Hematopoietic multipotent progenitor cell treated with erythropoietin and hydrocortisone succinate and interleukin-3 and kit ligand, for 8 days (in vitro differentiated cells): ENCODE data around the gene ASNSD1.

Source experiments
- DNase-seq: peaks from one replicate; pipeline ENCODE4 v3.0.0-alpha.2; 2015

Gene ASNSD1

GRCh38 chr2:189661148-189661956 is at the start of gene ASNSD1:
ASNSD1 (plus strand) TSS chr2:189661459; CDS start chr2:189666133, 4,674 bp downstream.
- peak; percentile 100 for DNase-seq

GRCh38 chr2:189613077-189613636 is 48.1 kb upstream of the ASNSD1 start:
- peak; percentile 92 for DNase-seq

GRCh38 chr2:189613650-189614420 is 47.4 kb upstream of the ASNSD1 start:
- DNase-seq = peak; percentile 68

GRCh38 chr2:189614585-189614984 is 46.7 kb upstream of the ASNSD1 start:
- DNase-seq = no peak

GRCh38 chr2:189618197-189618596 is 43.1 kb upstream of the ASNSD1 start:
- no peak for DNase-seq

DNA sequence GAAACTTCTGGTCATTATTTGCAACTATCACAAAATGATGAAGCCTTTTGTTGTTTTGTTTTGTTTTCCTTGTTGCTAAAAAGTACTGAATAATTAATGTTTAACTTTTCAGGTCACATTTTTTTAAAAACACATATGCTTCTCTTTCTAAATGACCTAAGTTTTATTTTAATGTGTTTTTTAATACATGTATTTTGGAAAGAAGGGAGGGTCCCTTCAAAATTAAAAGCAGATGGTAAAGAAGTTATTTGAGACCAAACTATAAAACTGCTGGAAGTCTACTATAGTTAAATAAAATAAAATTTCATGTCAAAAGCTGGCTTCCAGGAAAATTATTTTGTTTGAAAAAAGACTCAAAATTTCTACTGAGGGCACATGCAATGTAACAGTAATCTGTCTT is 39.5 kb upstream of the ASNSD1 start:
- no peak for DNase-seq

- DNase-seq = no peak
These were observed 38.2 kb upstream of the ASNSD1 start for GRCh38 chr2:189623049-189623448.

GRCh38 chr2:189624648-189625355 is 36.5 kb upstream of the ASNSD1 start:
- DNase-seq = no peak

- no peak for DNase-seq
These were observed 35.6 kb upstream of the ASNSD1 start for GRCh38 chr2:189625636-189626035.

DNA sequence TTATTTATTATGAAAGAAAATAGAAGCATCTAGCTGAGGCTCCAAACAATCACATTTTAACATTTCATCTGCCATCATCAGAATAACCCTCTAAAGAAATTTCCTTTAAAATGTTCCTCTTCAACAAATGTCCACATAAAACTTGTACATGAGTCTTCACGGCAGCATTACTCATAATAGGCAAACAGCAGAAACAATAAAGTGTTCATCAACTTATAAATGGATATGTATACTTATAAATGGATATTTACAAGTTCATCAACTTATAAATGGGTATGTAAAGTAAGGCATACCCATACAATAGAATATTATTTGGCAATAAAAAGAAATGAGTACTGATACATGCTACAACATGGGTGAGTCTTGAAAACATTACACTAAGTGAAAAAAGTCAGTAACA is 33.5 kb upstream of the ASNSD1 start:
- DNase-seq = no peak

- DNase-seq = peak; percentile 64
These were observed 32.3 kb upstream of the ASNSD1 start for GRCh38 chr2:189628817-189629530.

DNA sequence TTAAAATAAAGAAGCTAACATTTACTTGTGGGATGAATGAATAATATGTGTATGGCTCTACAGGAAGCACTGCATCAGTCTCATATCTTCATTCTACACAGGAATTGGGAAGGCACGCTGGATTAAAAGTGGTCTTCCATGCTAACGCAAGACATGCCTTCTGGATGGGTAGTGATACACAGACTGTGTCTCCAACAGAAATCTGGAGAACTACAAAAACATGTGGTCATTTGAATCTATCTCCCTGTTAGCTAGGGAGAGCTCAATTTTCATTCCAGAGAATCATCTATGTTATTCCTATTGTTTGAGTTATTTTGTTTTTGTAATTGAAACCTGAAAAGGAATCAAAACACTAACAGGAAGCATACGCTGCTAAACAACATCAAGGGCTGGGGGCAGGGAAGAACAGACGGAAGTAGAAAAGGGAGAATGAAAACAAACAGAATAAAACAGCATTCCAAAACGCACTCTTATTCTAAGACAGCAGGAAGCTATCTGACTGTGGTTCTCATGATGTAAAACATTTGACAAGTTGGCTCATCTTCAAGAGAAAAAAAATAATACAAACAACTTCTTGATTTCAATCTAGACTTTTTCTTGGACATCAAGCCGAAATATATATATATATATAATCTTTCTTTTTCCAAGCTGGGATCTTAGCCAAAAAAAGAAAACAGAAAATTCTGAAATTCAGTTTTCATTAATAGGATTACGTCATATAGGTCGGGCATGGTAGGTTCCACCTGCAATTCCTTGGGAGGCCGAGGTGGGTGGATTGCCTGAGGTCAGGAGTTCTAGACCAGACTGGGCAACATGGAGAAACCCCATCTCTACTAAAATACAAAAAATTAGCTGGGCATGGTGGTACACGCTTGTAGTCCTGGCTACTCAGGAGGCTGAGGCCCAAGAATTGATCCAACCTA is 31.5 kb upstream of the ASNSD1 start:
- DNase-seq = no peak

DNA sequence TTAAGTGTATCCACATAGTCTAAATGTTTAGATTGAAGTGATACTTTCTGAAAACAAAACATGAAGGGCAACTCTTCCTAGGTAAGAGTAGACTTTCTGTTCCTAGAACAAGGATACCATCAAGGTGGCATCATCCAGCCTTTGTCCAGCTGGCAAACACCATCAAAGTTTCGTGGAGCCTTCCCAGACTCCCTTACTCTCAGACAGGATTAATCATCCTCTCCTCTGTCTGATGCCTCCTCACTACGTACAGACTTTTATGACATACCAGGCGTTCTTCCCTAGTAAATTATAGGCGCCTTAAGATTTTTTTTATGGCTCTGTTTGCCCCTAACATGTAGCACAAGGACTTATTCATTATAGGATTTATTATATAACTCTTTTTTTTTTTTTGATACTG is 29.4 kb upstream of the ASNSD1 start:
- DNase-seq = no peak

DNA sequence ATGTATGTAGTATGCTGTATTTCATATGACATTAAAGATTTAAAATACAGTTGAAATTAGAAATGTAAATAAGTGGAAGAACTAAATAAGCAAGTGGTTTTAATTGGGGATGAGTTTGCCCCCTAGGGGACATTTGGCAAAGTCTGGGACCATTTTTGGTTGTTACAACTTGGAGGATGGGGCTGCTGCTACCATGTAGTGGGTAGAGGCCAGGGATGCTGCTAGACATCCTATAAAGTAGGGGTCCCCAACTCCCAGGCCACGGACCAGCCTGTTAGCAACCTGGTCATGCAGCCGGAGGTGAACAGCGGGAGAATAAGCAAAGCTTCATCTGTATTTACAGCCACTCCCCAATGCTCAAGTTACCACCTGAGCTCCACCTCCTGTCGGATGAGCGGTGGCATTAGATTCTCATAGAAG is 27.9 kb upstream of the ASNSD1 start:
- peak; percentile 72 for DNase-seq

GRCh38 chr2:189635353-189635752 is 25.9 kb upstream of the ASNSD1 start:
- DNase-seq = no peak

GRCh38 chr2:189638301-189639006 is 22.8 kb upstream of the ASNSD1 start:
- DNase-seq = no peak

DNA sequence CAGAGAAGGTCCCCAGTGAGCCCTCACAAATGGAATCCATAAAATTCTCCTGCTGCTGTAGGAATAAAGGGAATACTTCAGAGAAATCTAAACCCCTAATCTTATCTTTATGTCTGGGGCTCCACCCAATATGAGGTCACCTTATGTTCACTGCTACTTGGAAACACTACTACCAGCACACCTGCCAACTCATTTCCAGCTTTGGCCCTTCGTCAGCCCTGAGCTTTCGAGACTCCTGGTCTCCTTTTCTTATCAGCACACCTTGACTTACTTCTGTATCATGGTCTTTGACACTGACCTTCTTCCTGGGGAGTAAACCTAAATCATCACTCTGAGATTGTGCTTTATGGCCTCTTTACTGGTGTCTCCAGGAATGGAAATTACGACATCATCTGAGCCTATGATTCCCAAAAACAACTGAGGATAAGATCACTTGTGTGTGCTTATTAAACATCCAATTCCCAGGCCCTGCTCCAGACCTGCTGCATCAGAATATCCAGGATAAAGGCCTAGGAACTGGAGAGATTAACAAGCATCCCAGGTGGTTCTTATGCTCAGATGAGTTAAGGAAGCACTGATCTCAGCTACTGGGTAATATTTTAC is 22.2 kb upstream of the ASNSD1 start:
- no peak for DNase-seq

DNA sequence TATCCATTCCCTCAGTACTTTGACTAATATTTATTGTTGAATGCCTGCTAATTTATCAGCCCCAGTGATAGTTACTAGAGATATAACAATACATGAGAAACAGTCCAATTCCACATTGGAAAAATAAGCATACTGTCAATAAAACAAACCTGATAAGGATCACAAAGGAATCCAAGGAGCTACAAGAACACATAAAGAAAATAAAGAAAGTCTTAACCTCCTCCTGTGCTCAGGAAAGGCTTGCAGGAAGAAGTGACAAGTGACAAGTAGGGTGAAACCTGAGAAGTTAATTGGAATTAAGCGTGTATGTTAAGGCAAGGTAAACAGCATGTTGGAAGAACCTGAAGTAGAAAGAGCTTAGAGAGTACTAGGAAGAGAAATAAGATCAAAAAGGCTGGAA is 20.3 kb upstream of the ASNSD1 start:
- no peak for DNase-seq

DNA sequence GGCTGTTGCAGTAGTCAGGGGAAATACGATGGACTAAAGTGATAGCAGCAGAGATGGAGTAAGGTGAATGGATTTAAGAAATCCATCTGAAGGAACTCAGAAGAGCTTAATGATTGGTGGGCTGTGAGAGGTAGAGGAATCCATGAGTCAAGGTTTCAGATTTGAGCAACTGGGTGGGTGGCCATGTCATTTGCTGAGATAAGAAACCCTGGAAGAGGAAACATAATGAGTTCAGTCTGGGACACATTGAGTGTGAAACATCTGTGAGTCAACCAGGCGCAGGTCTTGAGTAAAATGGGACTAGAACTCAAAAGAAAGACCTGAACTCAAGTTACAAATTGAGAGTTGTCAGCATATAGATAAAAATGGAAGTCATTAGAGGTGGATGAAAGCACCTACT is 19.7 kb upstream of the ASNSD1 start:
- DNase-seq = peak; percentile 34

- DNase-seq = no peak
These were observed 14.7 kb upstream of the ASNSD1 start for GRCh38 chr2:189646521-189646920.
